K562 (cell line): ENCODE results near the gene BCAR3. TPM values are rescaled to one million over a fixed set of nuclear protein-coding genes. Genes with fewer than 3 reads are reported as not detected.

Experiments used
- ATAC-seq: fragments of 200-7000 bp; cut with Tn5 transposase; 3 replicates; pipeline ENCODE4 v1.9.1; 2020; ENCODE audit warnings: moderate library complexity
- BruUV-seq: library from RNA; stranded (reverse); fragments of 400-500 nt; replicated peaks from 2 replicates; lab custom pipeline; 2021; lab: Mats Ljungman, UMichigan
- CTCF ChIA-PET: fragments of 300-600 bp; formaldehyde crosslinking; extraction: SDS; loops from one replicate; lab custom pipeline; 2021; ENCODE audit warnings: low intra/inter-chr PET ratio; lab: Yijun Ruan, JAX
- POLR2A ChIA-PET: fragments of 300-600, 350-650 bp; sonication (Branson Sonifier 250); formaldehyde crosslinking; extraction: SDS; loops from one replicate; lab custom pipeline; 2021; ENCODE audit warnings: antibody characterized with exemption, inconsistent platforms; lab: Yijun Ruan, JAX
- DNase-seq, 4 experiments: peaks; one replicate each; pipeline versions ENCODE4 v3.0.0 to v3.0.0-alpha.2; 2011 to 2018; ENCODE audit warnings: low spot score in 3 of 4, mixed read lengths in 3 of 4; ENCODE audit errors: extremely low read depth in 1 of 4
- FAIRE-seq: peaks from 2 replicates; lab custom pipeline; 2011; peaks lifted over from hg19 to GRCh38; lab: Jason Lieb, UNC
- H2AFZ ChIP-seq: 2 replicates; pipeline ENCODE4 v1.6.0; 2011; ENCODE audit warnings: low read depth, low read length, control low read depth, inconsistent platforms
- H3K27ac ChIP-seq: fragments of 200-600 bp; 3 replicates; pipeline ENCODE4 v1.8.0; 2011; ENCODE audit warnings: low read depth, mild to moderate bottlenecking, control low read depth, inconsistent platforms, low read length, moderate library complexity, mixed read lengths; ENCODE audit errors: extremely low read depth
- H3K27me3 ChIP-seq, 2 experiments: fragments of 300-600 bp in 1 of 2; 2 replicates in 1 of 2; 3 replicates in 1 of 2; pipeline versions ENCODE4 v1.6.0 to v1.8.0; 2011; ENCODE audit warnings: inconsistent platforms in 2 of 2, low read length in 2 of 2, mild to moderate bottlenecking in 1 of 2, mixed read lengths in 1 of 2, moderate library complexity in 1 of 2; ENCODE audit not compliant: control insufficient read depth in 2 of 2, insufficient read depth in 2 of 2
- H3K36me3 ChIP-seq: fragments of 300-600 bp; 3 replicates; pipeline ENCODE4 v1.8.0; 2011; ENCODE audit warnings: mild to moderate bottlenecking, low read length, inconsistent platforms; ENCODE audit not compliant: control insufficient read depth, insufficient read depth
- H3K4me1 ChIP-seq, 2 experiments: fragments of 200-600 bp in 1 of 2; replicated peaks in 1 of 2; 2 replicates in 1 of 2; 3 replicates in 1 of 2; pipeline versions ENCODE4 v1.5.1 to v1.8.0; 2011; ENCODE audit warnings: inconsistent platforms in 2 of 2, low read length in 2 of 2, mild to moderate bottlenecking in 1 of 2, mixed read lengths in 1 of 2, moderate library complexity in 1 of 2; ENCODE audit not compliant: control insufficient read depth in 2 of 2, insufficient read depth in 2 of 2
- H3K4me2 ChIP-seq: 2 replicates; pipeline ENCODE4 v1.6.1; 2011; ENCODE audit warnings: low read length, control low read depth, inconsistent platforms, mixed read lengths; ENCODE audit not compliant: insufficient read depth
- H3K4me3 ChIP-seq: fragments of 200-600 bp; sonication (generic), shearing (Covaris generic); 2 replicates; pipeline ENCODE4 v1.5.1; 2016; ENCODE audit warnings: control low read depth, inconsistent platforms
- H3K79me2 ChIP-seq: fragments of 200-600 bp; 3 replicates; pipeline ENCODE4 v1.8.0; 2011; ENCODE audit warnings: low read length, inconsistent platforms; ENCODE audit not compliant: control insufficient read depth, insufficient read depth
- H3K9ac ChIP-seq, 2 experiments: 2 replicates each; pipeline versions ENCODE4 v1.6.0 to v1.6.1; 2011; ENCODE audit warnings: low read depth in 2 of 2, low read length in 2 of 2, control low read depth in 1 of 2, inconsistent platforms in 1 of 2, mild to moderate bottlenecking in 1 of 2, mixed read lengths in 1 of 2; ENCODE audit not compliant: insufficient read depth in 1 of 2
- H3K9me1 ChIP-seq: one replicate; pipeline ENCODE4 v1.6.0; 2011; ENCODE audit warnings: inconsistent platforms, mild to moderate bottlenecking, low read length, moderate library complexity; ENCODE audit not compliant: control insufficient read depth, insufficient read depth
- H3K9me3 ChIP-seq: replicated peaks from 2 replicates; pipeline ENCODE4 v1.5.1; 2011; ENCODE audit warnings: low read depth, low read length, inconsistent platforms; ENCODE audit not compliant: control insufficient read depth, insufficient read depth
- H4K20me1 ChIP-seq: replicated peaks from 2 replicates; pipeline ENCODE4 v1.6.1; 2011; ENCODE audit warnings: low read length, inconsistent platforms, mixed read lengths; ENCODE audit not compliant: control insufficient read depth, insufficient read depth
- ATF3 ChIP-seq, 2 experiments: fragments of 450-650 bp in 1 of 2; sonication (generic) in 1 of 2; formaldehyde crosslinking in 1 of 2; IDR thresholded peaks in 1 of 2; conservative IDR thresholded peaks in 1 of 2; 2 replicates each; pipeline versions ENCODE4 v1.6.1 to v1.8.1; 2016 to 2023; ENCODE audit warnings: mild to moderate bottlenecking in 2 of 2, moderate library complexity in 2 of 2, inconsistent platforms in 1 of 2, missing genetic modification reagents in 1 of 2
- CHD1 ChIP-seq: fragments of 200-600 bp; sonication (generic); IDR thresholded peaks from one replicate; pipeline ENCODE4 v1.6.1; 2012; ENCODE audit warnings: mild to moderate bottlenecking, moderate library complexity, low read length, inconsistent platforms
- ESRRA ChIP-seq: fragments of 450-650 bp; IDR thresholded peaks from 2 replicates; pipeline ENCODE4 v1.6.1; 2014; ENCODE audit warnings: low read depth, mild to moderate bottlenecking, moderate library complexity, borderline replicate concordance
- FOXP4 ChIP-seq: sonication (generic); formaldehyde crosslinking; IDR thresholded peaks from 2 replicates; pipeline ENCODE4 v1.8.0; 2022; ENCODE audit warnings: mild to moderate bottlenecking, missing genetic modification reagents, borderline replicate concordance
- HNRNPH1 ChIP-seq: fragments of 200-400 bp; formaldehyde crosslinking; optimal IDR thresholded peaks from 2 replicates; pipeline ENCODE3; 2017; ENCODE audit warnings: low read depth, mild to moderate bottlenecking, low read length, moderate library complexity
- LCOR ChIP-seq: sonication (generic); formaldehyde crosslinking; IDR thresholded peaks from 2 replicates; pipeline ENCODE4 v1.8.0; 2022; ENCODE audit warnings: mild to moderate bottlenecking, missing genetic modification reagents
- MEF2D ChIP-seq: conservative IDR thresholded peaks from 2 replicates; pipeline ENCODE4 v1.6.1; 2016; ENCODE audit warnings: low read depth, missing genetic modification characterization, missing compliant biosample characterization
- PHF21A ChIP-seq: fragments of 450-650 bp; IDR thresholded peaks from 2 replicates; pipeline ENCODE4 v1.6.1; 2017; ENCODE audit warnings: low read depth, borderline replicate concordance
- SMAD2 ChIP-seq: fragments of 150-350 bp; IDR thresholded peaks from 2 replicates; pipeline ENCODE4 v1.6.1; 2014; ENCODE audit warnings: low read depth, mild to moderate bottlenecking, low read length
- THAP7 ChIP-seq: fragments of 250-450 bp; sonication (Bioruptor Pico); IDR thresholded peaks from 2 replicates; pipeline ENCODE4 v1.5.0; 2021
- ZBTB7A ChIP-seq: IDR thresholded peaks from 2 replicates; pipeline ENCODE4 v1.6.1; 2011; ENCODE audit warnings: low read depth, mild to moderate bottlenecking, low read length, moderate library complexity, borderline replicate concordance; ENCODE audit not compliant: control insufficient read depth
- ZNF146 ChIP-seq: IDR thresholded peaks from one replicate; pipeline ENCODE4 v1.6.1; 2018; ENCODE audit warnings: missing compliant biosample characterization; ENCODE audit not compliant: unreplicated experiment
- ZNF274 ChIP-seq: IDR thresholded peaks from 2 replicates; pipeline ENCODE4 v1.6.1; 2011; ENCODE audit warnings: low read depth, mild to moderate bottlenecking, low read length, moderate library complexity, borderline replicate concordance
- ZNF699 ChIP-seq: fragments of 250-450 bp; sonication (Bioruptor Pico); IDR thresholded peaks from 2 replicates; pipeline ENCODE4 v1.8.0; 2021; ENCODE audit warnings: mild to moderate bottlenecking, moderate library complexity; ENCODE audit not compliant: insufficient replicate concordance
- WGBS: fragments of 100-300 bp; shearing (Covaris generic); methylation state at CpG from one replicate; pipeline ENCODE4 v1.1.6; 2016; ENCODE audit warnings: low coverage, mixed read lengths; ENCODE audit not compliant: insufficient coverage; ENCODE audit errors: missing lambda C conversion rate; 5-methylcytosine and 5-hydroxymethylcytosine counted together
- in situ Hi-C: fragments of 300-500 bp; cut with MboI; formaldehyde crosslinking; loops from 4 replicates; pipeline ENCODE4 v1.15.0; 2018; ENCODE audit warnings: inconsistent platforms, mixed read lengths
- intact Hi-C: fragments of 100-400 bp; cut with micrococcal nuclease; formaldehyde crosslinking; loops from 2 replicates; pipeline ENCODE4 v1.14.2; 2022
- polyA plus RNA-seq, 8 experiments: library from polyadenylated mRNA; depleted of rRNA in 4 of 8; stranded (reverse) in 5 of 8; unstranded in 3 of 8; fragments of >200 nt; fragmentation: Nextera tagmentation in 2 of 8; fragmentation: Illumina TruSeq in 1 of 8; extraction: Ambion mirVana in 2 of 8; extraction: Trizol in 1 of 8; gene quantifications; 2 replicates each; pipeline versions ENCODE4 v1.2.1 to v1.2.3, GENCODE V29; 2011 to 2014; ENCODE audit warnings: inconsistent platforms in 1 of 8, missing spikeins in 1 of 8
- total RNA-seq, 7 experiments: library from RNA; depleted of rRNA in 6 of 7; stranded (reverse); fragments of >200 nt in 6 of 7; fragmentation: Illumina TruSeq in 2 of 7; extraction: Trizol in 2 of 7; gene quantifications; 2 replicates each; pipeline versions ENCODE4 v1.2.1 to v1.2.3, GENCODE V29; 2011 to 2021; ENCODE audit warnings: low replicate concordance in 1 of 7

Gene BCAR3
- total and polyA plus RNA-seq, 9 of the 15 experiments (the other 6 are each of a cell fraction or from before 2014, with no cell fraction given): 1.8 to 6.3 (median 3.8) TPM

- CTCF ChIA-PET: no interaction called here
- POLR2A ChIA-PET: interaction anchor here (0.9 kb wide), 1 partner anchor 25 kb away, joined by 4 read pairs; no protein-coding TSS in a partner anchor
- H3K27ac ChIP-seq: no peak overlapping the region
- no TSS peak for BruUV-seq
- in situ Hi-C loops: no loop called here
- intact Hi-C loops: no loop called here
- no peaks in the 10 kb centered on the region for H3K36me3 ChIP-seq
- TF ChIP-seq LCOR (CRISPR knock-in tag): no peak
- no peak for TF ChIP-seq HNRNPH1
- TF ChIP-seq ESRRA: no peak
- no peak for TF ChIP-seq ZBTB7A
- TF ChIP-seq PHF21A: no peak
- no peak for TF ChIP-seq FOXP4
- no peak for TF ChIP-seq ZNF146 (CRISPR knock-in tag)
- no peak for TF ChIP-seq ZNF699
- no peak for TF ChIP-seq SMAD2
- TF ChIP-seq ZNF274: no peak
- no peak for TF ChIP-seq CHD1
- TF ChIP-seq ATF3 (IDR thresholded peaks at IDR 0.05): no peak
- TF ChIP-seq ATF3 (CRISPR knock-in tag; conservative IDR thresholded peaks at IDR 0.05): no peak
- no peak for TF ChIP-seq MEF2D (tag)
- TF ChIP-seq THAP7: no peak
- H2AFZ ChIP-seq: no peak overlapping the region
- ATAC-seq: no peak
- H3K4me2 ChIP-seq: no peak overlapping the region
- H3K9me1 ChIP-seq: no peaks in the 10 kb centered on the region
- H3K79me2 ChIP-seq: no peaks in the 10 kb centered on the region
- H3K9ac ChIP-seq: no peak overlapping the region
- FAIRE-seq: no peak
- no peak for DNase-seq
- H3K4me1 ChIP-seq: no peaks in the 10 kb centered on the region
- H3K4me3 ChIP-seq: no peak overlapping the region
- no peaks in the 10 kb centered on the region; a peak in 1 of 5 replicates for H3K27me3 ChIP-seq
- 47% methylated on average over 6 of the region's 6 CpGs for WGBS
- H3K9me3 ChIP-seq: no peaks in the 10 kb centered on the region
- H4K20me1 ChIP-seq: no peaks in the 10 kb centered on the region
These were observed 106.6 kb downstream of the BCAR3 start for GRCh38 chr1:93574991-93575390.
